ENCODE data around the gene ALG1L2.
"Not testable (repeated sequence)": the region's sequence is repeated elsewhere in the genome, so short reads cannot be mapped to it uniquely, and the experiment has no call there.

The ALG1L2 gene

DNA sequence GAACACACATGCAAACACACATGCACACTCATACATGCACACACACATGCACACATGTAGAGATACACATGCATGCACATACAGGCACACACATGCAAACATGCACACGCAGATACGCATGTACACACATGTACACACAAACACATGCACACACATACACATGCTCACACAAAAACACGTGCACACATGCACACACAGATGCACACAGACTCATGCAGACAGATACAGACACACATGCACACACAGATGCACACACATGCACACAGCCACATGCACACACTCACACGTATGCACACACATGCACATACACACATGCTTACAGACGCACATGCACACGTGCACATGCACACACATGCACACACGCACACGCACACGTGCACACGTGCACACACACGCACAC lies 37.3 kb upstream of the ALG1L2 start:
- Histone ChIP-seq H3K9me3 (ENCODE audit: control insufficient read depth, insufficient read depth, low read depth, low read length) (no peaks in the 10 kb centered on the region), H3K36me3 (ENCODE audit: control insufficient read depth in 2 of 2, insufficient read depth in 1 of 2, low read length in 2 of 2) (no peaks in the 10 kb centered on the region), H3K4me1 (ENCODE audit: control insufficient read depth, insufficient read depth, low read length) (no peaks in the 10 kb centered on the region), H3K27ac (ENCODE audit: extremely low read depth, low read depth, low read length) (no peak overlapping the region), H3K4me3 (ENCODE audit: low read depth, low read length) (no peak overlapping the region)
- CTCF ChIA-PET: no interaction called here
- POLR2A ChIA-PET: no interaction called here
- TF ChIP-seq ZIC2 (tag by site-specific recombination; IDR thresholded peaks at IDR 0.05): no peak
- TF ChIP-seq, protein P1, sequence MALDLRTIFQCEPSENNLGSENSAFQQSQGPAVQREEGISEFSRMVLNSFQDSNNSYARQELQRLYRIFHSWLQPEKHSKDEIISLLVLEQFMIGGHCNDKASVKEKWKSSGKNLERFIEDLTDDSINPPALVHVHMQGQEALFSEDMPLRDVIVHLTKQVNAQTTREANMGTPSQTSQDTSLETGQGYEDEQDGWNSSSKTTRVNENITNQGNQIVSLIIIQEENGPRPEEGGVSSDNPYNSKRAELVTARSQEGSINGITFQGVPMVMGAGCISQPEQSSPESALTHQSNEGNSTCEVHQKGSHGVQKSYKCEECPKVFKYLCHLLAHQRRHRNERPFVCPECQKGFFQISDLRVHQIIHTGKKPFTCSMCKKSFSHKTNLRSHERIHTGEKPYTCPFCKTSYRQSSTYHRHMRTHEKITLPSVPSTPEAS (tag by site-specific recombination; IDR thresholded peaks at IDR 0.05): peak; percentile 88

DNA sequence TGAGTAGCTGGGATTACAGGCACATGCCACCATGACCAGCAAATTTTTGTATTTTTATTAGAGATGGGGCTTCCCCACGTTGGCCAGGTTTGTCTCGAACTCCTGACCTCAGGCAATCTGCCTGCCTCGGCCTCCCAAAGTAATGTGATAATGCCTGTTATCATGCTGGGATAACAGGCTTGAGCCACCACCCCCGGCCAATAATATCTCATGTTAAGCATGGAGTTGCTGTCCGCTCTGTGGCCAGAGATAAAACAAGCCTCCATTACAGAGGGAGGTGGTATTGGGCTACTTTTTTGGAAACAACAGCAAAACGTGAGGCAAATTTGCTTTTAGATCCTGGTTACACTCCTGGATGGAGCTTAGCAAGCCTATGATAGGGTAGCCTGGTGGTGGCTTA lies 32.9 kb upstream of the ALG1L2 start:
- H3K36me3 ChIP-seq (ENCODE audit: control insufficient read depth in 2 of 2, insufficient read depth in 1 of 2, low read length in 2 of 2): no peaks in the 10 kb centered on the region
- no peak overlapping the region for H3K27ac ChIP-seq (ENCODE audit: extremely low read depth, low read depth, low read length)
- no peaks in the 10 kb centered on the region for H3K4me1 ChIP-seq (ENCODE audit: control insufficient read depth, insufficient read depth, low read length)
- no peaks in the 10 kb centered on the region for H3K9me3 ChIP-seq (ENCODE audit: control insufficient read depth, insufficient read depth, low read depth, low read length)
- CTCF ChIA-PET: no interaction called here
- no peak for TF ChIP-seq KLF8 (tag by site-specific recombination; IDR thresholded peaks at IDR 0.05)
- no peak overlapping the region for H3K4me3 ChIP-seq (ENCODE audit: low read depth, low read length)
- POLR2A ChIA-PET: no interaction called here

DNA sequence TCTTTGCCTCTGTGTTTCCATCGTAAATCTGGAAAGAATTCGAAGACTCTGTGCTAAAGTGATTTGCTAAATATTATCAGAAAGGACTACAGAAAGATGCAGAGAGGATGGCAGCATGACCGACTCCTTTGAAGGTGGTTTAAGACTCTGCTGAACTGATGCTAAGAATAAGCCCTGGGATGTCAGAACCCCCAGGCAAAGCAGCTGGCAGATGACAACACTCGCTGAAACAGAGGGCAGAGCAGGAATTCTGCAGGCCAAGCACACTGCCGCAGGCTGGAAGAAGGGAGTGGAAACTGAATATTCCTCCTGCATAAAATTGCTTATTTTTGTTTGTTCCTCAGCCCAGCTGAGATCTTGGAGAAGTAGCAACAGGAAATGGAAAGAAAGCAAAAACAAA lies 29.3 kb upstream of the ALG1L2 start:
- CTCF ChIA-PET; H3K36me3 ChIP-seq (ENCODE audit: control insufficient read depth in 2 of 2, insufficient read depth in 1 of 2, low read length in 2 of 2); H3K4me3 ChIP-seq (ENCODE audit: low read depth, low read length); H3K4me1 ChIP-seq (ENCODE audit: control insufficient read depth, insufficient read depth, low read length); H3K27ac ChIP-seq (ENCODE audit: extremely low read depth, low read depth, low read length); H3K9me3 ChIP-seq (ENCODE audit: control insufficient read depth, insufficient read depth, low read depth, low read length); POLR2A ChIA-PET: not testable (repeated sequence)

DNA sequence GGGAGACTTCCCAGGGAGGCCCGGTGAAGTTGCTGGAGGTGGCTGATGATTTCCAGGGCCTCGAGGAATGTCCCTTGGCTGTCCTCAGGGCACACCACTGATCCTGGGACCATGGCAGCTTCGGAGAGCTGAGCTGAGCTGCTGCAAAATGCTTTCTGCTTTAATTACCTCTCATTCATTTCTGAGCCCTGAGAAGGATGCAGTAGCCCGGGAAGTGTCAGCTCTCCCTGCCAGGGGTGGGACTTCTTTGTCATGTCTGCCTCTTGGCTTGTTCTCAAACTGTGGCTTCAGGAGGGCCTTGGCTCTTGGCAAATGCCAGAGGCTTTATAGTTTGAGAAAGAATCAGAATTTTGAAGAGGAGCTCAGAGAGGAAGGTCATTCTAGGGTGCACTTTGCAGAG lies 28.7 kb upstream of the ALG1L2 start:
- CTCF ChIA-PET; H3K4me3 ChIP-seq (ENCODE audit: low read depth, low read length); H3K9me3 ChIP-seq (ENCODE audit: control insufficient read depth, insufficient read depth, low read depth, low read length); H3K36me3 ChIP-seq (ENCODE audit: control insufficient read depth in 2 of 2, insufficient read depth in 1 of 2, low read length in 2 of 2); H3K4me1 ChIP-seq (ENCODE audit: control insufficient read depth, insufficient read depth, low read length); POLR2A ChIA-PET; H3K27ac ChIP-seq (ENCODE audit: extremely low read depth, low read depth, low read length): not testable (repeated sequence)

DNA sequence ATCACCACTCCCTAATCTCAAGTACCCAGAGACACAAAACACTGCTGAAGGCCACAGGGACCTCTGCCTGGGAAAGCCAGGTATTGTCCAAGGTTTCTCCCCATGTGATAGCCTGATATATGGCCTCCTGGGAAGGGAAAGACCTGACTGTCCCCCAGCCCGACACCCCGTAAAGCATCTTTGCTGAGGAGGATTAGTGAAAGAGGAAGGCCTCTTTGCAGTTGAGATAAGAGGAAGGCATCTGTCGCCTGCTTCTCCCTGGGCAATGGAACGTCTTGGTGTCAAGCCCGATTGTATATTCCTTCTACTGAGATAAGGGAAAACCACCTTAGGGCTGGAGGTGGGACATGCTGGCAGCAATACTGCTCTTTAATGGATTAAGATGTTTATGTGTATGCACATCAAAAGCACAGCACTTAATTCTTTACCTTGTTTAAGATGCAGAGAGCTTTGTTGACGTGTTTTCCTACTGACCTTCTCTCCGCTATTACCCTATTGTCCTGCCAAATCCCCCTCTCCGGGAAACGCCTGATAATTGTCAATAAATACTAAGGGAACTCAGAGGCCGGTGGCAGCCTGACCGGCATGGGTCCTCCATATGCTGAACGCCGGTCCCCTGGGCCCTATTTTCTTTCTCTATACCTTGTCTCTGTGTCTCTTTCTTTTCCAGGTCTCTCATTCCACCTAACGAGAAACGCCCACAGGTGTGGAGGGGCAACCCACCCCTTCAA lies 23.9 kb upstream of the ALG1L2 start:
- CTCF ChIA-PET; H3K36me3 ChIP-seq (ENCODE audit: control insufficient read depth in 2 of 2, insufficient read depth in 1 of 2, low read length in 2 of 2); H3K9me3 ChIP-seq (ENCODE audit: control insufficient read depth, insufficient read depth, low read depth, low read length); H3K4me1 ChIP-seq (ENCODE audit: control insufficient read depth, insufficient read depth, low read length); POLR2A ChIA-PET; H3K4me3 ChIP-seq (ENCODE audit: low read depth, low read length); H3K27ac ChIP-seq (ENCODE audit: extremely low read depth, low read depth, low read length): not testable (repeated sequence)

DNA sequence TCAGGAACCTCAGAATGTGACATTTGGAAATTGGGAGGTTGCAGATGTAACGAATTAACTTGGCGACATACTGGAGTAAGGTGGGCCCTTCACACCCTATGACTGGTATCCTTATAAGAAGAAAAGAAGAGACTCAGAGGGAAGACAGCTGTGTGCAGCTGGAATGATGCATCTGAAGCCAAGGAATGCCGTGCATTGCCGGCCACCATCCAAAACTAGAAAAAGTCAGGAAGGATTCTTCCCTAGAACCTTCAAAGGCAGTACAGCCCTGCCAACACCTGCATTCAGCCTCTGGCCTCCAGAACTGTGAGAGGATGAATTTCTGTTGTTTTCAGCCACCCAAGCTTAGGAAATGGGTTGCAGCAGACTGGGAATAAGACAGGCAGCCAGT lies 23.4 kb upstream of the ALG1L2 start:
- H3K36me3 ChIP-seq (ENCODE audit: control insufficient read depth in 2 of 2, insufficient read depth in 1 of 2, low read length in 2 of 2); H3K27ac ChIP-seq (ENCODE audit: extremely low read depth, low read depth, low read length); POLR2A ChIA-PET; H3K4me3 ChIP-seq (ENCODE audit: low read depth, low read length); CTCF ChIA-PET; H3K4me1 ChIP-seq (ENCODE audit: control insufficient read depth, insufficient read depth, low read length); H3K9me3 ChIP-seq (ENCODE audit: control insufficient read depth, insufficient read depth, low read depth, low read length): not testable (repeated sequence)

DNA sequence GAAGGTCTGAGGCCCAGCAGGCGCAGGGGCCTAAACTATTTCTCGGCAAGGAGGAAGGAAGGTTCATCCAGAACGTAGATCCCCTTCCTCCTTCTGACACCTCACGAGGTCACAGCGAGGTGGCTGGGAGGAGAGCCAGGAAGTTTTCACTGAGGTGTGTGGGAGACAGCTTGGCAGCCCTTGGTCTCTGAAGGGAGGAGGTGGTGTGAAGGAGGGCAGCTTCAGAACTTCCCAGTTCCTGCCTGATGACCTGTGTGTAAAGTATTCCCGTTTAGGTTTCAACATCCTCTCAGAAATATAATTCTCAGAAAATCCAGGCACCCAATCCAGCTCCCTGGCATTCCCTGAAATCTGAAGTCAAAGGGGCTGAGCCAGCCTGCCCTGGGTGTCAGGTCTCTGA lies 22.9 kb upstream of the ALG1L2 start:
- H3K36me3 ChIP-seq (ENCODE audit: control insufficient read depth in 2 of 2, insufficient read depth in 1 of 2, low read length in 2 of 2); H3K27ac ChIP-seq (ENCODE audit: extremely low read depth, low read depth, low read length); CTCF ChIA-PET; POLR2A ChIA-PET; H3K4me3 ChIP-seq (ENCODE audit: low read depth, low read length); H3K9me3 ChIP-seq (ENCODE audit: control insufficient read depth, insufficient read depth, low read depth, low read length); H3K4me1 ChIP-seq (ENCODE audit: control insufficient read depth, insufficient read depth, low read length): not testable (repeated sequence)

DNA sequence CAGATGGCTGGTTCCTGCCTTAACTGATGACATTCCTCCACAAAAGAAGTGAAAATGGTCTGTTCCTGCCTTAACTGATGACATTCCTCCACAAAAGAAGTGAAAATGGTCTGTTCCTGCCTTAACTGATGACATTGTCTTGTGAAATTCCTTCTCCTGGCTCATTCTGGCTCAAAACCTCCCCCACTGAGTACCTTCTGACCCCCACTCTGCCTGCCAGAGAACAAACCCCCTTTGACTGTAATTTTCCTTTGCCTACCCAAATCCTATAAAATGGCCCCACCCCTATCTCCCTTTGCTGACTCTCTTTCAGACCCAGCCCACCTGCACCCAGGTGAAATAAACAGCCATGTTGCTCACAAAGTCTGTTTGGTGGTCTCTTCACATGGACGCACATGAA lies 22.5 kb upstream of the ALG1L2 start:
- H3K9me3 ChIP-seq (ENCODE audit: control insufficient read depth, insufficient read depth, low read depth, low read length); H3K27ac ChIP-seq (ENCODE audit: extremely low read depth, low read depth, low read length); CTCF ChIA-PET; POLR2A ChIA-PET; H3K36me3 ChIP-seq (ENCODE audit: control insufficient read depth in 2 of 2, insufficient read depth in 1 of 2, low read length in 2 of 2); H3K4me3 ChIP-seq (ENCODE audit: low read depth, low read length); H3K4me1 ChIP-seq (ENCODE audit: control insufficient read depth, insufficient read depth, low read length): not testable (repeated sequence)
